HCT116 (cell line): Measurements from ENCODE around the gene CAMK2A. TPM values are rescaled to one million over a fixed set of nuclear protein-coding genes. Genes with fewer than 3 reads are reported as not detected.

Experiments
- ATAC-seq: fragments of 200-7000 bp; cut with Tn5 transposase; 2 replicates; pipeline ENCODE4 v1.9.1; 2020; ENCODE audit warnings: mild to moderate bottlenecking, moderate library complexity
- BruUV-seq: library from RNA; stranded (reverse); fragments of 400-500 nt; replicated peaks from 2 replicates; lab custom pipeline; 2021; lab: Mats Ljungman, UMichigan
- CTCF ChIA-PET: fragments of 300-600 bp; sonication (Branson Sonifier 250); formaldehyde crosslinking; loops from one replicate; lab custom pipeline; 2021; ENCODE audit warnings: antibody characterized with exemption; lab: Charles Lee
- POLR2A ChIA-PET: fragments of 300-600, 350-600 bp; sonication (Branson Sonifier 250); formaldehyde crosslinking; loops from one replicate; lab custom pipeline; 2021; ENCODE audit warnings: antibody characterized with exemption; lab: Charles Lee
- RAD21 ChIA-PET, 2 experiments: fragments of 300-600 bp; sonication (Branson Sonifier 250); formaldehyde crosslinking; loops; one replicate each; lab custom pipeline; 2023; ENCODE audit warnings: low total read pairs in 2 of 2; ENCODE audit not compliant: uncharacterized antibody in 2 of 2, unreplicated experiment in 2 of 2, low non-redundant PET in 1 of 2; lab: Charles Lee
- DNase-seq: peaks from one replicate; pipeline ENCODE4 v3.0.0-alpha.2; 2010; ENCODE audit warnings: low read depth, low spot score
- H2AFZ ChIP-seq: fragments of 200-600 bp; shearing (Covaris generic), sonication (generic); 2 replicates; pipeline ENCODE4 v1.6.1; 2017; ENCODE audit warnings: low read depth, mixed run types, mixed read lengths, antibody characterized with exemption, low read length; ENCODE audit not compliant: poor library complexity, severe bottlenecking
- H3K27ac ChIP-seq: 2 replicates; pipeline ENCODE4 v1.5.1; 2012; ENCODE audit warnings: low read depth, low read length
- H3K27me3 ChIP-seq: fragments of 200-600 bp; sonication (generic); 2 replicates; pipeline ENCODE4 v1.6.1; 2016; ENCODE audit warnings: mixed run types, low read length, mixed read lengths; ENCODE audit not compliant: insufficient read depth
- H3K36me3 ChIP-seq, 2 experiments: fragments of 200-500 bp in 1 of 2; fragments of 200-600 bp in 1 of 2; sonication (Bioruptor generic) in 1 of 2; sonication (generic) in 1 of 2; 2 replicates each; pipeline versions ENCODE4 v1.5.1 to v1.6.1; 2014 to 2016; ENCODE audit warnings: low read length in 2 of 2, inconsistent platforms in 1 of 2, mixed read lengths in 1 of 2, mixed run types in 1 of 2; ENCODE audit not compliant: insufficient read depth in 2 of 2, control insufficient read depth in 1 of 2
- H3K4me1 ChIP-seq, 2 experiments: fragments of 200-600 bp in 1 of 2; sonication (generic) in 1 of 2; 2 replicates each; pipeline versions ENCODE4 v1.5.1 to v1.6.1; 2012 to 2017; ENCODE audit warnings: low read length in 2 of 2, inconsistent platforms in 1 of 2, mild to moderate bottlenecking in 1 of 2, mixed read lengths in 1 of 2, mixed run types in 1 of 2, moderate library complexity in 1 of 2; ENCODE audit not compliant: insufficient read depth in 2 of 2, control insufficient read depth in 1 of 2
- H3K4me2 ChIP-seq: fragments of 200-600 bp; sonication (generic); 2 replicates; pipeline ENCODE4 v1.6.1; 2017; ENCODE audit warnings: mixed run types, low read length, mixed read lengths
- H3K4me3 ChIP-seq, 2 experiments: fragments of 200-600 bp in 1 of 2; sonication (generic) in 1 of 2; replicated peaks in 1 of 2; 2 replicates each; pipeline ENCODE4 v1.5.1; 2011 to 2016; ENCODE audit warnings: low read length in 2 of 2, control low read depth in 1 of 2, low read depth in 1 of 2, mild to moderate bottlenecking in 1 of 2, mixed read lengths in 1 of 2, mixed run types in 1 of 2
- H3K79me2 ChIP-seq: fragments of 200-600 bp; sonication (generic); 2 replicates; pipeline ENCODE4 v1.6.1; 2017; ENCODE audit warnings: mild to moderate bottlenecking, mixed run types, low read length, moderate library complexity, mixed read lengths; ENCODE audit not compliant: insufficient read depth
- H3K9ac ChIP-seq: fragments of 200-600 bp; sonication (generic); 2 replicates; pipeline ENCODE4 v1.6.1; 2016; ENCODE audit warnings: low read length, mixed read lengths
- H3K9me2 ChIP-seq: fragments of 200-600 bp; sonication (generic), shearing (Covaris generic); 2 replicates; pipeline ENCODE4 v1.6.1; 2017; ENCODE audit warnings: mixed run types, mild to moderate bottlenecking, moderate library complexity; ENCODE audit not compliant: insufficient read depth
- H3K9me3 ChIP-seq, 2 experiments: fragments of 200-500 bp in 1 of 2; fragments of 200-600 bp in 1 of 2; sonication (Bioruptor generic) in 1 of 2; sonication (generic) in 1 of 2; 2 replicates each; pipeline ENCODE4 v1.6.1; 2014 to 2017; ENCODE audit warnings: low read length in 2 of 2, mixed read lengths in 2 of 2, inconsistent platforms in 1 of 2, low read depth in 1 of 2, mild to moderate bottlenecking in 1 of 2, mixed run types in 1 of 2, moderate library complexity in 1 of 2; ENCODE audit not compliant: control insufficient read depth in 1 of 2, insufficient read depth in 1 of 2
- H4K20me1 ChIP-seq: fragments of 200-600 bp; sonication (generic), shearing (Covaris generic); 2 replicates; pipeline ENCODE4 v1.6.1; 2017; ENCODE audit warnings: mixed run types, mild to moderate bottlenecking, moderate library complexity; ENCODE audit not compliant: insufficient read depth
- EGR1 ChIP-seq: IDR thresholded peaks from 2 replicates; pipeline ENCODE4 v1.6.1; 2012; ENCODE audit warnings: low read depth
- EZH2 ChIP-seq: fragments of 200-600 bp; sonication (generic); IDR thresholded peaks from 2 replicates; pipeline ENCODE4 v1.6.1; 2017; ENCODE audit warnings: antibody characterized with exemption, mixed run types
- EZH2phosphoT487 ChIP-seq: fragments of 200-600 bp; IDR thresholded peaks from 2 replicates; pipeline ENCODE4 v1.6.1; 2018; ENCODE audit warnings: antibody characterized with exemption, borderline replicate concordance
- FOSL1 ChIP-seq: IDR thresholded peaks from 2 replicates; pipeline ENCODE4 v1.6.1; 2012; ENCODE audit warnings: low read depth
- JUND ChIP-seq: IDR thresholded peaks from 2 replicates; pipeline ENCODE4 v1.6.1; 2012
- POLR2A ChIP-seq: IDR thresholded peaks from 2 replicates; pipeline ENCODE4 v1.7.0; 2011; ENCODE audit warnings: borderline replicate concordance; ENCODE audit not compliant: insufficient read depth, insufficient read length; ENCODE audit errors: extremely low read depth
- RAD21 ChIP-seq: IDR thresholded peaks from 2 replicates; pipeline ENCODE4 v1.6.1; 2012; ENCODE audit warnings: low read depth, mild to moderate bottlenecking
- SP1 ChIP-seq: IDR thresholded peaks from 2 replicates; pipeline ENCODE4 v1.6.1; 2012; ENCODE audit warnings: low read depth
- TCF7L2 ChIP-seq: IDR thresholded peaks from 2 replicates; pipeline ENCODE4 v1.7.0; 2011; ENCODE audit warnings: borderline replicate concordance, inconsistent platforms; ENCODE audit not compliant: insufficient read depth, insufficient read length; ENCODE audit errors: extremely low read depth
- YY1 ChIP-seq: IDR thresholded peaks from 2 replicates; pipeline ENCODE4 v1.6.1; 2011; ENCODE audit warnings: low read length, low read depth, moderate library complexity, mild to moderate bottlenecking; ENCODE audit not compliant: insufficient replicate concordance; ENCODE audit errors: extremely low read depth
- ZNF274 ChIP-seq: fragments of 200-500 bp; sonication (Bioruptor generic); IDR thresholded peaks from 2 replicates; pipeline ENCODE4 v1.6.1; 2014; ENCODE audit warnings: mild to moderate bottlenecking, low read depth, low read length, inconsistent platforms
- intact Hi-C: fragments of 100-400 bp; cut with micrococcal nuclease; formaldehyde crosslinking; loops from 2 replicates; pipeline ENCODE4 v1.10.0; 2022
- total RNA-seq: library from RNA; stranded (reverse); gene quantifications from one replicate; pipeline ENCODE4 v1.2.1, GENCODE V29; 2021; ENCODE audit not compliant: unreplicated experiment
- TF ChIP-seq, protein P1 (sequence below): IDR thresholded peaks from 2 replicates; pipeline ENCODE4 v1.6.1; 2012
- TF ChIP-seq, protein P2 (sequence below): IDR thresholded peaks from 2 replicates; pipeline ENCODE4 v1.6.1; 2012
- TF ChIP-seq, protein P3 (sequence below), 3 experiments: fragments of 200-600 bp in 1 of 3; sonication (generic) in 1 of 3; IDR thresholded peaks in 2 of 3; conservative IDR thresholded peaks in 1 of 3; 2 replicates each; pipeline ENCODE4 v1.5.1; 2012 to 2017; ENCODE audit warnings: low read depth in 2 of 3, low read length in 2 of 3, antibody characterized with exemption in 1 of 3, borderline replicate concordance in 1 of 3, control low read depth in 1 of 3, mild to moderate bottlenecking in 1 of 3, mixed read lengths in 1 of 3, mixed run types in 1 of 3, moderate library complexity in 1 of 3; ENCODE audit not compliant: insufficient read depth in 1 of 3

Gene CAMK2A
- total RNA-seq, 1 experiment from 2014 or later: not detected

DNA sequence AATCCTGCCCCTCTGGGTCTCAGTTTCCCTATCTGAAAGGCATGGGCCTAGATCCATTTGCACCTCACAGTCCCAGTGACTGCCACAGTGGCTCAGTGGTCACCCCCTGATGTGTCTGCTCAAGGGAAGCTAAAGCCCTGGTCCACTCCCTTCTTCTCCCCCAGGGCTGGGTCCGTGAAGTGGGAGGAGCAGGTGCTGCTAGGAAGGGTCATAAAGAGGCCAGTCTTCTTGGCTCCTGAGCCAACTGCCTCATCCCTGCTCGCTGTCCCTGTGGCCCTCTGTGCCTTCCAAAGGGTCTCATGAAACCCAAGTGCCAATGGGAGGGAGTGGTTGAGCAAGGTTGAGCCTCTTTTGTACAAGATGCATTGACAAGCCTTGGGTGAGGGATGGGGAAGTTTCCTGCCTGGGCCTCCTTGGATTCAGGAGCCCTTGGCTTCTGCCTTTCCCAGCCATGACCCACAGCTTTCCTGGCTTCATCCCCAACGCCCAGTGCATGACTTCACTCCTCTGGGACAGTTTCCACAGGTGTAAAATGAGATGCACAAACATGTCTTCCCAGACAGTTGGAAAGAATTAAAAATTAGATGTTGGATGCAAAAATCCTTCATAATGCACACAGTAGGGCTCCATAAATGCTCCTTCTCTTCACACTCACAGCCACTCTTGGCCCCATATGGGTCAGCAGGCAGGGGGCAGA, 101.3 kb downstream of the CAMK2A start:
- BruUV-seq: no TSS peak
- H3K9me2 ChIP-seq: no peaks in the 10 kb centered on the region
- H3K27ac ChIP-seq: no peak overlapping the region
- POLR2A ChIA-PET: no interaction called here
- H3K9me3 ChIP-seq: no peaks in the 10 kb centered on the region
- DNase-seq: no peak
- no peak overlapping the region for H3K4me2 ChIP-seq
- H2AFZ ChIP-seq: no peak overlapping the region
- no peak for TF ChIP-seq EGR1
- TF ChIP-seq EZH2: no peak
- TF ChIP-seq, all 23 proteins: peak for 0
- intact Hi-C loops: no loop called here
- ATAC-seq: no peak
- Histone ChIP-seq H3K79me2 (no peaks in the 10 kb centered on the region), H4K20me1 (no peaks in the 10 kb centered on the region), H3K27me3 (no peaks in the 10 kb centered on the region; the same call in 1 of the 2 replicates), H3K4me3 (no peak overlapping the region), H3K9ac (no peak overlapping the region), H3K4me1 (peaks cover 0 to 7% of the 10 kb centered on the region in 2 experiments; a peak in 1 of 4 replicates), H3K36me3 (no peaks in the 10 kb centered on the region)
- ChIA-PET RAD21 (no interaction called here), CTCF (no interaction called here)

DNA sequence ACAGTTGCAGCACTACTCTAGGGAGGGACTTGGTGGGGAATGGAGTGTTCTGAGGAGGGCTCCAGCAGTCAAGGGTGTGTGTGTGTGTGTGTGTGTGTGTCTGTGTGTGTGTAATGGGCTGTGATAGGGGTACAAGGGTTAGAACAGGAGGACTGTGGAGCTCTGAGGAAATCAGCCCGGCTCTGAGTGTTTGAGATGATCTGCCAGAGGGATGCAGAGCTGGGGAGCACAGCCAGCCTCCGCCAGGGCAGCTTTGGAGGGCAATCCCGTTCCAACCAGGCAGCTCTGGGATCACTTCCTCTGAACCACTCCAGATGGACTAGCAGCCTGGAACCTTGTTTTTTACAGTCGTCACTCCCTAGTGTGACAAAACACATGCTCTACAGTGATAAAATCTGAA, 102.7 kb downstream of the CAMK2A start:
- ChIA-PET POLR2A (no interaction called here), CTCF (interaction anchor here (1.2 kb wide), 1 partner anchor 11 kb away, joined by 4 read pairs; no protein-coding TSS in a partner anchor), RAD21 (no interaction called here)
- Histone ChIP-seq H2AFZ (no peak overlapping the region), H4K20me1 (no peaks in the 10 kb centered on the region), H3K9me3 (no peaks in the 10 kb centered on the region), H3K36me3 (no peaks in the 10 kb centered on the region), H3K27me3 (no peaks in the 10 kb centered on the region), H3K79me2 (no peaks in the 10 kb centered on the region), H3K4me3 (no peak overlapping the region), H3K4me1 (peaks cover 0 to 7% of the 10 kb centered on the region in 2 experiments; a peak in 1 of 4 replicates), H3K9ac (no peak overlapping the region), H3K27ac (no peak overlapping the region), H3K4me2 (no peak overlapping the region), H3K9me2 (no peaks in the 10 kb centered on the region)
- intact Hi-C loops: no loop called here
- ATAC-seq: no peak
- BruUV-seq: no TSS peak
- DNase-seq: no peak
- TF ChIP-seq ZNF274: no peak
- TF ChIP-seq RAD21: no peak
- no peak for TF ChIP-seq EZH2phosphoT487
- TF ChIP-seq, protein P1, sequence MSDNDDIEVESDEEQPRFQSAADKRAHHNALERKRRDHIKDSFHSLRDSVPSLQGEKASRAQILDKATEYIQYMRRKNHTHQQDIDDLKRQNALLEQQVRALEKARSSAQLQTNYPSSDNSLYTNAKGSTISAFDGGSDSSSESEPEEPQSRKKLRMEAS: no peak
- no peak for TF ChIP-seq FOSL1
- TF ChIP-seq SP1: no peak
- TF ChIP-seq YY1: no peak
- TF ChIP-seq TCF7L2: no peak
- TF ChIP-seq POLR2A: no peak
- TF ChIP-seq JUND: no peak
- TF ChIP-seq, protein P2, sequence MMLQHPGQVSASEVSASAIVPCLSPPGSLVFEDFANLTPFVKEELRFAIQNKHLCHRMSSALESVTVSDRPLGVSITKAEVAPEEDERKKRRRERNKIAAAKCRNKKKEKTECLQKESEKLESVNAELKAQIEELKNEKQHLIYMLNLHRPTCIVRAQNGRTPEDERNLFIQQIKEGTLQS: no peak
- TF ChIP-seq, protein P3, sequence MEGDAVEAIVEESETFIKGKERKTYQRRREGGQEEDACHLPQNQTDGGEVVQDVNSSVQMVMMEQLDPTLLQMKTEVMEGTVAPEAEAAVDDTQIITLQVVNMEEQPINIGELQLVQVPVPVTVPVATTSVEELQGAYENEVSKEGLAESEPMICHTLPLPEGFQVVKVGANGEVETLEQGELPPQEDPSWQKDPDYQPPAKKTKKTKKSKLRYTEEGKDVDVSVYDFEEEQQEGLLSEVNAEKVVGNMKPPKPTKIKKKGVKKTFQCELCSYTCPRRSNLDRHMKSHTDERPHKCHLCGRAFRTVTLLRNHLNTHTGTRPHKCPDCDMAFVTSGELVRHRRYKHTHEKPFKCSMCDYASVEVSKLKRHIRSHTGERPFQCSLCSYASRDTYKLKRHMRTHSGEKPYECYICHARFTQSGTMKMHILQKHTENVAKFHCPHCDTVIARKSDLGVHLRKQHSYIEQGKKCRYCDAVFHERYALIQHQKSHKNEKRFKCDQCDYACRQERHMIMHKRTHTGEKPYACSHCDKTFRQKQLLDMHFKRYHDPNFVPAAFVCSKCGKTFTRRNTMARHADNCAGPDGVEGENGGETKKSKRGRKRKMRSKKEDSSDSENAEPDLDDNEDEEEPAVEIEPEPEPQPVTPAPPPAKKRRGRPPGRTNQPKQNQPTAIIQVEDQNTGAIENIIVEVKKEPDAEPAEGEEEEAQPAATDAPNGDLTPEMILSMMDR (IDR thresholded peaks at IDR 0.05 in 2 of 3, conservative IDR thresholded peaks at IDR 0.05 in 1 of 3; ENCODE audit: borderline replicate concordance in 1 of 3, insufficient read depth in 1 of 3, low read depth in 2 of 3, low read length in 2 of 3): no peak
